Esophagus muscularis mucosa (tissue), 4 donors: Measurements from ENCODE around the gene RBMS1. TPM values are rescaled to one million over a fixed set of nuclear protein-coding genes. Genes with fewer than 3 reads are reported as not detected.

Source experiments
- DNase-seq: peaks from one replicate; pipeline ENCODE4 v3.0.0-alpha.2; 2017; ENCODE audit errors: extremely low spot score
- H3K27ac ChIP-seq, 4 donors: fragments of 200-600 bp; sonication (generic); replicated peaks in 1 of 4; 1 replicate in 3 of 4; 2 replicates in 1 of 4; pipeline ENCODE4 v1.5.1; 2016 to 2019; ENCODE audit warnings: mild to moderate bottlenecking in 1 of 4
- H3K27me3 ChIP-seq, 4 donors: fragments of 200-600 bp; sonication (generic); one replicate each; pipeline versions ENCODE4 v1.5.1 to v1.6.0; 2016 to 2019
- H3K36me3 ChIP-seq, 4 donors: fragments of 200-600 bp; sonication (generic); one replicate each; pipeline ENCODE4 v1.5.1; 2016 to 2019
- H3K4me1 ChIP-seq, 4 donors: fragments of 200-600 bp; sonication (generic); one replicate each; pipeline ENCODE4 v1.5.1; 2016 to 2019
- H3K4me3 ChIP-seq, 4 donors: fragments of 200-600 bp; sonication (generic); 1 replicate in 2 of 4; 2 replicates in 2 of 4; pipeline ENCODE4 v1.5.1; 2016 to 2019; ENCODE audit warnings: mild to moderate bottlenecking in 4 of 4, moderate library complexity in 1 of 4
- H3K9me3 ChIP-seq, 4 donors: fragments of 200-600 bp; sonication (generic); 1 replicate in 3 of 4; 2 replicates in 1 of 4; pipeline ENCODE4 v1.5.1; 2016 to 2019
- CTCF ChIP-seq, 3 experiments: fragments of 200-600 bp in 2 of 3; fragments of 450-650 bp in 1 of 3; sonication (generic) in 2 of 3; IDR thresholded peaks; one replicate each; pipeline ENCODE4 v1.5.1; 2017 to 2019; ENCODE audit warnings: antibody characterized with exemption in 3 of 3, mild to moderate bottlenecking in 2 of 3, moderate library complexity in 1 of 3
- EP300 ChIP-seq: sonication (generic); formaldehyde crosslinking; IDR thresholded peaks from one replicate; pipeline ENCODE4 v1.6.1; 2017; ENCODE audit warnings: antibody characterized with exemption
- POLR2A ChIP-seq: fragments of 450-650 bp; IDR thresholded peaks from one replicate; pipeline ENCODE4 v1.6.1; 2017; ENCODE audit warnings: antibody characterized with exemption, moderate library complexity, mild to moderate bottlenecking, low read depth
- POLR2AphosphoS5 ChIP-seq, 2 donors: sonication (generic); formaldehyde crosslinking; IDR thresholded peaks; one replicate each; pipeline ENCODE4 v1.6.1; 2017; ENCODE audit warnings: antibody characterized with exemption in 2 of 2
- WGBS: methylation state at CpG from one replicate; pipeline ENCODE4 v1.1.5; 2018; 5-methylcytosine and 5-hydroxymethylcytosine counted together
- intact Hi-C: fragments of 100-400 bp; cut with DNase I; formaldehyde crosslinking; loops from one replicate; pipeline ENCODE4 v1.15.1; 2023
- total RNA-seq, 4 donors: library from RNA; depleted of rRNA; stranded (reverse); fragments of >200 nt; gene quantifications; one replicate each; pipeline versions ENCODE4 v1.1.0 to v1.2.1, GENCODE V29; 2016

RBMS1 gene
- total RNA-seq, 4 donors from 2014 or later, result 86.8 to 116 (median 93.1) TPM

- no peaks in the 10 kb centered on the region for H3K9me3 ChIP-seq
- H3K4me3 ChIP-seq, result no peak overlapping the region
- TF ChIP-seq EP300 (no peak), CTCF (IDR thresholded peaks at IDR 0.05) (no peak), POLR2A (no peak), POLR2AphosphoS5 (IDR thresholded peaks at IDR 0.05) (no peak)
- intact Hi-C loops, result no loop called here
- H3K4me1 ChIP-seq, result peaks cover 36 to 88% (median 57%) of the 10 kb centered on the region in 4 donors
- no peaks in the 10 kb centered on the region for H3K36me3 ChIP-seq
- no peak for DNase-seq
- no peaks in the 10 kb centered on the region for H3K27me3 ChIP-seq
- WGBS, result 91% methylated on average over 3 of the region's 3 CpGs
- peak overlapping the region in 3 of 4 donors; percentile 14 to 46 (median 29) for H3K27ac ChIP-seq
Observed at GRCh38 chr2:160465406-160465805, 28.2 kb downstream of the RBMS1 start.

DNA sequence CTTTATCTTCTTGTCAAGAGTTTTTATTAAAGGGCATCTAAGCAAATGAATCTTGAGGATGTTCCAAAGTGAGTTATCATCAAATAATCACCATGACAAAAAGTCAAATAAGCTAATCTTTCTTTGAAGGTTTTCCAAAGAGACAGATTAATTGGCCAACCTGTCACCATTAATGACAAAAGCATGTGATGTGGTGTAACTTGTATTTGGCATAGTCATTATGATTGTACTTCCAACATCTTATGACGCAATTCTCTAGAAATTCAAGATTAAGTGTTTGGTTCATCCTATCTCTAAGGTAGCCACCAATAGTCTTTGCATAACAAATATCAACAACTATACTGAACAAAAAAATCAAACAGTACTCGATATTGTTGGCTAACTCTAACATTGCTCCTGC, 28.6 kb downstream of the RBMS1 start:
- peak overlapping the region in 2 of 4 donors; percentile 29 to 46 for H3K27ac ChIP-seq
- no peaks in the 10 kb centered on the region for H3K27me3 ChIP-seq
- no peak for DNase-seq
- peaks cover 38 to 88% (median 55%) of the 10 kb centered on the region in 4 donors for H3K4me1 ChIP-seq
- H3K9me3 ChIP-seq, result no peaks in the 10 kb centered on the region
- TF ChIP-seq EP300, result no peak
- no peak for TF ChIP-seq CTCF (IDR thresholded peaks at IDR 0.05)
- no peak for TF ChIP-seq POLR2A
- no peak for TF ChIP-seq POLR2AphosphoS5 (IDR thresholded peaks at IDR 0.05)
- intact Hi-C loops, result no loop called here
- WGBS, result 63% methylated on average over 2 of the region's 2 CpGs
- H3K4me3 ChIP-seq, result no peak overlapping the region
- no peaks in the 10 kb centered on the region for H3K36me3 ChIP-seq

GRCh38 chr2:160464017-160464416, 29.6 kb downstream of the RBMS1 start:
- intact Hi-C loops, result no loop called here
- no peaks in the 10 kb centered on the region for H3K27me3 ChIP-seq
- H3K4me1 ChIP-seq, result peaks cover 37 to 88% (median 55%) of the 10 kb centered on the region in 4 donors
- no peak overlapping the region for H3K27ac ChIP-seq
- no peaks in the 10 kb centered on the region for H3K9me3 ChIP-seq
- DNase-seq, result no peak
- no peaks in the 10 kb centered on the region for H3K36me3 ChIP-seq
- no peak overlapping the region for H3K4me3 ChIP-seq
- TF ChIP-seq POLR2AphosphoS5 (IDR thresholded peaks at IDR 0.05), result no peak
- TF ChIP-seq EP300, result no peak
- TF ChIP-seq POLR2A, result no peak
- TF ChIP-seq CTCF (IDR thresholded peaks at IDR 0.05), result no peak
- WGBS, result 81% methylated on average over 2 of the region's 2 CpGs

DNA sequence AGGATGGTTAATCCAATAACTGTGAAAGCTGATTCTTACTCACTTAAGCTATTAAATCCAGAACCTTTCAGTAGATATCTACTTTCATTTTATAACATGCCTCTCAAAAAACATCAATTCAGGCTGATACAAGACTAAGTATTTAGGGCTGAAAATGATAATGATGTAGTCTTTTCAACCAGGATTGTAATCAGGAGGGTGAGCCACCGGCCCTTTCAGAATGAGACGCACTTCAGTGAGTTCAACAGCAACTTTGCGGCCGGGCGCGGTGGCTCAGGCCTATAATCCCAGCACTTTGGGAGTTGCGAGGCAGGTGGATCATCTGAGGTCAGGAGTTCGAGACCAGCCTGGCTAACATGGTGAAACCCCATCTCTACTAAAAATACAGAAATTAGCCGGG, 30.4 kb downstream of the RBMS1 start:
- no peak overlapping the region for H3K27ac ChIP-seq

More for the DNA sequence above, 30.4 kb downstream of the RBMS1 start:
- Histone ChIP-seq H3K4me3 (no peak overlapping the region), H3K36me3 (no peaks in the 10 kb centered on the region), H3K9me3 (no peaks in the 10 kb centered on the region), H3K4me1 (peaks cover 39 to 90% (median 61%) of the 10 kb centered on the region in 4 donors), H3K27me3 (no peaks in the 10 kb centered on the region)
- no peak for DNase-seq
- TF ChIP-seq POLR2A (no peak), CTCF (IDR thresholded peaks at IDR 0.05) (no peak), EP300 (no peak), POLR2AphosphoS5 (IDR thresholded peaks at IDR 0.05) (no peak)
- 98% methylated on average over 9 of the region's 9 CpGs for WGBS
- intact Hi-C loops, result no loop called here
